Activated naive CD4-positive, alpha-beta T cell treated with anti-CD3 and anti-CD28 coated beads, Interleukin-2, amount 50 U/mL, for 72 hours (primary cell): ENCODE data around the gene CDH13. TPM values are rescaled to one million over a fixed set of nuclear protein-coding genes. Genes with fewer than 3 reads are reported as not detected.
"Not testable (repeated sequence)": the region's sequence is repeated elsewhere in the genome, so short reads cannot be mapped to it uniquely, and the experiment has no call there.

Source experiments
- ATAC-seq, 2 donors: fragments of 150-1000 bp; cut with Tn5 transposase; 2 replicates each; pipeline ENCODE4 v1.10.0; 2021; ENCODE audit warnings: mild to moderate bottlenecking in 2 of 2, moderate library complexity in 2 of 2
- DNase-seq, 2 donors: peaks; one replicate each; pipeline ENCODE4 v3.0.0; 2021 to 2022; ENCODE audit warnings: low spot score in 2 of 2
- H3K27ac Mint-ChIP-seq, 2 donors: one replicate each; pipeline ENCODE4 v1.8.0; 2022; ENCODE audit warnings: mild to moderate bottlenecking in 2 of 2, mixed read lengths in 2 of 2
- H3K36me3 Mint-ChIP-seq, 2 donors: one replicate each; pipeline ENCODE4 v1.8.0; 2022; ENCODE audit warnings: mixed read lengths in 2 of 2
- H3K9me3 Mint-ChIP-seq, 2 donors: one replicate each; pipeline ENCODE4 v1.8.0; 2022; ENCODE audit warnings: mixed read lengths in 2 of 2
- total RNA-seq, 2 donors: library from RNA; stranded (reverse); gene quantifications; one replicate each; pipeline ENCODE4 v1.2.3, GENCODE V29; 2022

Gene CDH13
- total RNA-seq, 2 donors from 2014 or later, result not detected

GRCh38 chr16:82886146-82886545 lies 259.4 kb downstream of the CDH13 start:
- DNase-seq (no peak), ATAC-seq (no peak)
- Mint-ChIP-seq H3K27ac (no peak overlapping the region), H3K36me3 (no peaks in the 10 kb centered on the region), H3K9me3 (peaks cover 0 to 6% of the 10 kb centered on the region in 2 donors)

GRCh38 chr16:82888591-82889001 lies 261.8 kb downstream of the CDH13 start:
- DNase-seq (no peak), ATAC-seq (no peak)
- Mint-ChIP-seq H3K9me3 (peaks cover 0 to 6% of the 10 kb centered on the region in 2 donors), H3K36me3 (no peaks in the 10 kb centered on the region), H3K27ac (no peak overlapping the region)

- DNase-seq (no peak), ATAC-seq (no peak)
- H3K27ac Mint-ChIP-seq, result no peak overlapping the region
- H3K9me3 Mint-ChIP-seq, result peaks cover 6 to 10% of the 10 kb centered on the region in 2 donors
- no peaks in the 10 kb centered on the region for H3K36me3 Mint-ChIP-seq
These were observed 264.7 kb downstream of the CDH13 start for GRCh38 chr16:82891424-82891823.

- H3K27ac Mint-ChIP-seq, result no peak overlapping the region
- no peaks in the 10 kb centered on the region for H3K36me3 Mint-ChIP-seq
- peaks cover 6 to 11% of the 10 kb centered on the region in 2 donors for H3K9me3 Mint-ChIP-seq
- ATAC-seq, result no peak
- no peak for DNase-seq
These were observed 265.1 kb downstream of the CDH13 start for GRCh38 chr16:82891918-82892317.

GRCh38 chr16:82892324-82892723 lies 265.6 kb downstream of the CDH13 start:
- no peak overlapping the region for H3K27ac Mint-ChIP-seq
- H3K36me3 Mint-ChIP-seq, result no peaks in the 10 kb centered on the region
- H3K9me3 Mint-ChIP-seq, result peaks cover 4 to 11% of the 10 kb centered on the region in 2 donors
- ATAC-seq (no peak), DNase-seq (no peak)

GRCh38 chr16:82895843-82896242 lies 269.1 kb downstream of the CDH13 start:
- no peak overlapping the region for H3K27ac Mint-ChIP-seq
- DNase-seq (no peak), ATAC-seq (no peak)

GRCh38 chr16:82899006-82899405 lies 272.2 kb downstream of the CDH13 start:
- H3K36me3 Mint-ChIP-seq, result no peaks in the 10 kb centered on the region
- peaks cover 9 to 22% of the 10 kb centered on the region in 2 donors for H3K9me3 Mint-ChIP-seq
- no peak overlapping the region for H3K27ac Mint-ChIP-seq
- ATAC-seq (no peak), DNase-seq (no peak)

More at GRCh38 chr16:82895843-82896242, 269.1 kb downstream of the CDH13 start:
- peaks cover 3 to 16% of the 10 kb centered on the region in 2 donors for H3K9me3 Mint-ChIP-seq
- H3K36me3 Mint-ChIP-seq, result no peaks in the 10 kb centered on the region

GRCh38 chr16:82899731-82900450 lies 273.1 kb downstream of the CDH13 start:
- Mint-ChIP-seq H3K27ac (no peak overlapping the region), H3K9me3 (peaks cover 9 to 22% of the 10 kb centered on the region in 2 donors), H3K36me3 (no peaks in the 10 kb centered on the region)
- DNase-seq (no peak), ATAC-seq (no peak)

- peaks cover 9 to 18% of the 10 kb centered on the region in 2 donors for H3K9me3 Mint-ChIP-seq
- no peak overlapping the region for H3K27ac Mint-ChIP-seq
- no peaks in the 10 kb centered on the region for H3K36me3 Mint-ChIP-seq
- no peak for ATAC-seq
- no peak for DNase-seq
These were observed 273.8 kb downstream of the CDH13 start for GRCh38 chr16:82900559-82900958.

- Mint-ChIP-seq H3K36me3 (no peaks in the 10 kb centered on the region), H3K27ac (no peak overlapping the region), H3K9me3 (peaks cover 5 to 6% of the 10 kb centered on the region in 2 donors)
- ATAC-seq, result no peak
- no peak for DNase-seq
These were observed 285.2 kb downstream of the CDH13 start for GRCh38 chr16:82911925-82912324.

- ATAC-seq (no peak), DNase-seq (no peak)
- H3K27ac Mint-ChIP-seq, result no peak overlapping the region
- H3K9me3 Mint-ChIP-seq, result peaks cover 10% of the 10 kb centered on the region in 2 donors
- H3K36me3 Mint-ChIP-seq, result no peaks in the 10 kb centered on the region
These were observed 288.5 kb downstream of the CDH13 start for GRCh38 chr16:82915139-82915824.

- no peak for ATAC-seq
- no peak overlapping the region for H3K27ac Mint-ChIP-seq
- no peaks in the 10 kb centered on the region for H3K36me3 Mint-ChIP-seq
- peaks cover 7% of the 10 kb centered on the region in 2 donors for H3K9me3 Mint-ChIP-seq
- DNase-seq, result no peak
These were observed 291.3 kb downstream of the CDH13 start for GRCh38 chr16:82917886-82918595.

GRCh38 chr16:82924075-82924854 lies 297.5 kb downstream of the CDH13 start:
- ATAC-seq (no peak), DNase-seq (no peak)
- no peak overlapping the region for H3K27ac Mint-ChIP-seq
- H3K9me3 Mint-ChIP-seq, result peaks cover 0 to 10% of the 10 kb centered on the region in 2 donors
- H3K36me3 Mint-ChIP-seq, result no peaks in the 10 kb centered on the region

GRCh38 chr16:82926500-82926899 lies 299.7 kb downstream of the CDH13 start:
- ATAC-seq, result no peak
- H3K9me3 Mint-ChIP-seq, result peaks cover 0 to 4% of the 10 kb centered on the region in 2 donors
- no peak overlapping the region for H3K27ac Mint-ChIP-seq
- DNase-seq, result no peak
- H3K36me3 Mint-ChIP-seq, result no peaks in the 10 kb centered on the region

GRCh38 chr16:82933933-82934332 lies 307.2 kb downstream of the CDH13 start:
- H3K36me3 Mint-ChIP-seq, DNase-seq, H3K27ac Mint-ChIP-seq, ATAC-seq: not testable (repeated sequence)
- H3K9me3 Mint-ChIP-seq, result peaks cover 14 to 21% of the 10 kb centered on the region in 2 donors

- no peak for DNase-seq
- peaks cover 14 to 21% of the 10 kb centered on the region in 2 donors for H3K9me3 Mint-ChIP-seq
- ATAC-seq, result no peak
- H3K36me3 Mint-ChIP-seq, result no peaks in the 10 kb centered on the region
- no peak overlapping the region for H3K27ac Mint-ChIP-seq
These were observed 309.0 kb downstream of the CDH13 start for GRCh38 chr16:82935766-82936165.
